Measurements from ENCODE around the gene EDC4.

The EDC4 gene

DNA sequence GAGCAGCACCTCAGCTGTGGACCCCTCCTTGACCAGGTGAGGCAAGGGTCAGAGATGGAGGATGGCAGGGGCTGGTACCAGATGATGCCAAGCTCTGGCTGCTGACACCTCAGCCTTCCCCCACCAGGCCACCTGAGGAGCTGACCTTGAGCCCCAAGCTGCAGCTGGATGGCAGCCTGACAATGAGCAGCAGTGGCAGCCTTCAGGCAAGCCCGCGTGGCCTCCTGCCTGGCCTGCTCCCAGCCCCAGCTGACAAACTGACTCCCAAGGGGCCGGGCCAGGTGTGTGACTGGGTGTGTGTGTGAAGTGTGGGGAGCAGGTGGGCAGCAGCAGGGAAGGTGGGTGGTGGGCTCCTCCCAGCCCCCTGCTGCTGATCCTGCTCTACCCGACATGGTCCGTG is 7.1 kb downstream of the EDC4 start:
- no peak for DNase-seq (ENCODE audit: low spot score)

DNA sequence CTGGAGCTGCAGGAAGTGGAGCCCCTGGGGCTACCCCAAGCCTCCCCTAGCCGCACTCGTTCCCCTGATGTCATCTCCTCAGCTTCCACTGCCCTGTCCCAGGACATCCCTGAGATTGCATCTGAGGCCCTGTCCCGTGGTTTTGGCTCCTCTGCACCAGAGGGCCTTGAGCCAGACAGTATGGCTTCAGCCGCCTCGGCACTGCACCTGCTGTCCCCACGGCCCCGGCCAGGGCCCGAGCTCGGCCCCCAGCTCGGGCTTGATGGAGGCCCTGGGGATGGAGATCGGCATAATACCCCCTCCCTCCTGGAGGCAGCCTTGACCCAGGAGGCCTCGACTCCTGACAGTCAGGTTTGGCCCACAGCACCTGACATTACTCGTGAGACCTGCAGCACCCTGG is 7.7 kb downstream of the EDC4 start:
- no peak for DNase-seq (ENCODE audit: low spot score)

DNA sequence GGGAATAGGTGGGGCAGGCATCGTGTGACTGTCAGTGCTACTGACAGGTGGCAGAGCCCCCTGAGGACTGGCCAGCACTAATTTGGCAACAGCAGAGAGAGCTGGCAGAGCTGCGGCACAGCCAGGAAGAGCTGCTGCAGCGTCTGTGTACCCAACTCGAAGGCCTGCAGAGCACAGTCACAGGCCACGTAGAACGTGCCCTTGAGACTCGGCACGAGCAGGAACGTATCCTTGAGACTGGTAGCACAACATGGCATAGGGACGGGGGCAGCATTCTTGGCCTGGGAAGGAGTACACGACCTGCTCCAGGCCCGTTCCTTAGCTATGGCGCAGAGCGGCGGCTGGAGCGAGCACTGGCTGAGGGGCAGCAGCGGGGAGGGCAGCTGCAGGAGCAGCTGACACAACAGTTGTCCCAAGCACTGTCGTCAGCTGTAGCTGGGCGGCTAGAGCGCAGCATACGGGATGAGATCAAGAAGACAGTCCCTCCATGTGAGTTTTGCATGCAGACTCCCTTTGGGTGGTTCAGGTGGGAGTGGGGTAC is 8.8 kb downstream of the EDC4 start:
- DNase-seq (ENCODE audit: low spot score), result no peak

DNA sequence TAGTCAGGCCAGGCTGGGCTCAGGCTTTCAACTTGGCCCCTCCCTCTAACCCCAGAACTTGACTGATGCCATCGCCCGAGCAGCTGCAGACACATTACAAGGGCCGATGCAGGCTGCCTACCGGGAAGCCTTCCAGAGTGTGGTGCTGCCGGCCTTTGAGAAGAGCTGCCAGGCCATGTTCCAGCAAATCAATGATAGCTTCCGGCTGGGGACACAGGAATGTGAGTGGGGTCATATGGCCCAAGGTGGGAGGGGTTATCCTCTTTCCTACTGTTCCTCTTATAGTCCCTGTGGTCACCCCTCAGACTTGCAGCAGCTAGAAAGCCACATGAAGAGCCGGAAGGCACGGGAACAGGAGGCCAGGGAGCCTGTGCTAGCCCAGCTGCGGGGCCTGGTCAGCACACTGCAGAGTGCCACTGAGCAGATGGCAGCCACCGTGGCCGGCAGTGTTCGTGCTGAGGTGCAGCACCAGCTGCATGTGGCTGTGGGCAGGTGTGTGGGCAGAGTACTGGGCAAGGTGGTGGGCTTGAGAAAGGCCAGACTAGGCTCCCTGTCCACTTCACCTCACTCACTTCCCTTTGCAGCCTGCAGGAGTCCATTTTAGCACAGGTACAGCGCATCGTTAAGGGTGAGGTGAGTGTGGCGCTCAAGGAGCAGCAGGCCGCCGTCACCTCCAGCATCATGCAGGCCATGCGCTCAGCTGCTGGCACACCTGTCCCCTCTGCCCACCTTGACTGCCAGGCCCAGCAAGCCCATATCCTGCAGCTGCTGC is 9.7 kb downstream of the EDC4 start:
- DNase-seq (ENCODE audit: low spot score), result peak; percentile 32

DNA sequence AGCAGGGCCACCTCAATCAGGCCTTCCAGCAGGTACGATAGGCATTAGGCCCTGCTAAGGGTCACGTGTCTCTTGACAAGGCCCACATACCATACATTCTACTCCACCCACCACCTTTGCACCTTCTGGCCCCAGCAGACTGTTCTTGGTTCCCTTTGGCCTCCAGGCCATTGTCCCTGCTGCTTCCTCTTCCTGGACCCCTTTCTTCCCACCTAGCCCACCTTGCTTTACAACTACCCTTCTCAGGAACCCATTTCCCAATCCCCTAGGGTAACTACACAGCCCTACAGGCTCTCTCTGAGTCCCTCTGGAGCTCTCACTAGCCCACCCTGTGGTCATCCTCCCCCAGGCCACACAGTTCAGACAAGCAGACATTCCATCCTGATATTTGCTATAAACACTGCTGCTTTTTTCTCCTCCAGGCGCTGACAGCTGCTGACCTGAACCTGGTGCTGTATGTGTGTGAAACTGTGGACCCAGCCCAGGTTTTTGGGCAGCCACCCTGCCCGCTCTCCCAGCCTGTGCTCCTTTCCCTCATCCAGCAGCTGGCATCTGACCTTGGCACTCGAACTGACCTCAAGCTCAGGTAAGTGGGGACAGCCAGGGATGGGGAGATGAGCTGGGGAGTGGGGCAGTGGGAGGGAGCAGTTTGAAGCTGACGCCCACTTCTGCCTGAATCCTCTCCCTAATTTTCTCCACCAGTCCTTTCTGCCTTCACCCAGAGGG is 10.5 kb downstream of the EDC4 start:
- DNase-seq (ENCODE audit: low spot score), result no peak

DNA sequence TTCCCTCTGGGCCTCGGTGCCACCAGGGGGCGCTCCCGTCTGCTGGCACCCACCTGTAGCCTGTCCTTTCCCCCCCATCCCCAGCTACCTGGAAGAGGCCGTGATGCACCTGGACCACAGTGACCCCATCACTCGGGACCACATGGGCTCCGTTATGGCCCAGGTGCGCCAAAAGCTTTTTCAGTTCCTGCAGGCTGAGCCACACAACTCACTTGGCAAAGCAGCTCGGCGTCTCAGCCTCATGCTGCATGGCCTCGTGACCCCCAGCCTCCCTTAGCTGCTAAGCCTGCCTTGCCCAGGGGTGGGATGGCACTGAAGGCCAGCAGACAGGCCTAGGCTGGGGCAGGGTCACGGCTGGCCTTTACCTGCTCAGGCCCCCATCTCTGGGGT is 11.0 kb downstream of the EDC4 start:
- DNase-seq (ENCODE audit: low spot score), result peak; percentile 81

DNA sequence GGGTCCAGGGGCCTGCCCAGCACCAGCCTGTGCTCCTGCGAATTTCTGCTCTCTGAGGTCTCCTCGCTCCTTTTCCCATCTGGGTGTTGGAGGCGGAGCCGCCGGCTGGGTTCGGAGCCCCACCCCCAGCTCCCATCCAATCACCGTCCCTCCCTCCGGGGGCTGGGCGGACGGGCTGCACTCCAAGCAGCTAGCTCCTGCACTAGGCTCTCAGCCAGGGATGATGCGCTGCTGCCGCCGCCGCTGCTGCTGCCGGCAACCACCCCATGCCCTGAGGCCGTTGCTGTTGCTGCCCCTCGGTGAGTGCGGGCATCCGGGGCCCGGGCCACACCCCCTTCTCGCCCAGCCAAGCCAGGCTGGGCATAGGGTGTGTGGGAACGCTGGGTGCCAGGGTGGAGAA is 11.8 kb downstream of the EDC4 start, which contains the start of gene NRN1L:
TSS of gene NRN1L (plus strand) at position 202 of the 400 bp plus-strand sequence. CDS start at position 221, 19 bp downstream.
- peak; percentile 98 for DNase-seq (ENCODE audit: low spot score)

DNA sequence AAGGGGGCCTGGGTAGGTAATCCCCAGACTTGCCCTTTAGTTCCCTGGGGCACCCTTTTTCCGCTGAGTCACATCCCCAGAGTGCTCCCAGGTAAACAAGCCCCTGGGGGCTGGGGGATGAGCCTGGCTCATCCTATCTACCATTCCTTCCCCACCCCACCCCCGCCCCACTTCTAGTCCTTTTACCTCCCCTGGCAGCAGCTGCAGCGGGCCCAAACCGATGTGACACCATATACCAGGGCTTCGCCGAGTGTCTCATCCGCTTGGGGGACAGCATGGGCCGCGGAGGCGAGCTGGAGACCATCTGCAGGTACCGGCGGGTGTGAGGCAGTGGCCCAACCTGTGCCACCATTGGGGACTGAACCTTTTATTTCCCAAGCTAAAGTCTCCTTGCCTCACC is 12.7 kb downstream of the EDC4 start:
- DNase-seq (ENCODE audit: low spot score), result no peak

DNA sequence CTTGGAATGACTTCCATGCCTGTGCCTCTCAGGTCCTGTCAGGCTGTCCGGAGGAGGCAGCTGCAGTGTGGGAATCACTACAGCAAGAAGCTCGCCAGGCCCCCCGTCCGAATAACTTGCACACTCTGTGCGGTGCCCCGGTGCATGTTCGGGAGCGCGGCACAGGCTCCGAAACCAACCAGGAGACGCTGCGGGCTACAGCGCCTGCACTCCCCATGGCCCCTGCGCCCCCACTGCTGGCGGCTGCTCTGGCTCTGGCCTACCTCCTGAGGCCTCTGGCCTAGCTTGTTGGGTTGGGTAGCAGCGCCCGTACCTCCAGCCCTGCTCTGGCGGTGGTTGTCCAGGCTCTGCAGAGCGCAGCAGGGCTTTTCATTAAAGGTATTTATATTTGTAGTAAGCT is 13.1 kb downstream of the EDC4 start:
- no peak for DNase-seq (ENCODE audit: low spot score)

DNA sequence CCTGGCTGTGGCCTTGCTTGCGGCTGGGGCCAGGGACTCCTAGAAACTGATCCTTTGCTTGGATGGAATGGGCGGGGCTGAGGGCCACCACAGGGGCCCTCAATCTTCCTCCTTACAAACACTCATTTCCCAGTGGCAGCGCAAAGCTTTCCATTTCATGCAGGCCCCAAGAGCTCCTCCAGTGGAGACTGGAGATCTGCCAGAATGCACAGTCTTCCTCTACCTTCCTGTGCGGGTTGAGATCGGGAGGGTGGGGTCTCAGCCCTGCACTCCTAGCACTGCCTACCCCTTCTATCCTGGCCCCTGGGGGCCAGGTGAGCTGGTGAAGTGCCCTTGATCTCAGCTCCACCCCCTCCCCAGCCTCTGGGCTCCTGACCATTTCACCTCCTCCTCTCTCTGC is 13.5 kb downstream of the EDC4 start:
- no peak for DNase-seq (ENCODE audit: low spot score)

DNA sequence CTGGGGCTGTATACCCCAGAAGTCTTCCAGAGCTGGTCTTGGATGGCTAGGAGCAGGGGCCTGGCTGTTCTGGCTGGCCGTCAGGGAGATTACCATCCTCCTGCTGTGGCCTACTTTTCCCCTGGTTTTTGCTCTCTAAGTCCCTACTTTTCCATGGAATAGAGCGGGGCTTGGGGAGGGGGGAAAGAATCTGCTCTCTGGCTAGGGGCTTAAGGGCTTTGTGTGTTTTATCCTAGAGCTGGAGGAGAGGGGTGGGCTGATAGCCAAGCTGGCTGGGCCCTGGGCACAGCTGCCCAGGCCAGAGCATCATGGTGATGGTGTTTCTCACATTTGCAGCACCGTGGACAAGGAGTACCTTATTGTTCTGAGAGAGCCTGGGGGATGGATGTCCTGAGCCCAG is 15.5 kb downstream of the EDC4 start:
- DNase-seq (ENCODE audit: low spot score), result no peak

DNA sequence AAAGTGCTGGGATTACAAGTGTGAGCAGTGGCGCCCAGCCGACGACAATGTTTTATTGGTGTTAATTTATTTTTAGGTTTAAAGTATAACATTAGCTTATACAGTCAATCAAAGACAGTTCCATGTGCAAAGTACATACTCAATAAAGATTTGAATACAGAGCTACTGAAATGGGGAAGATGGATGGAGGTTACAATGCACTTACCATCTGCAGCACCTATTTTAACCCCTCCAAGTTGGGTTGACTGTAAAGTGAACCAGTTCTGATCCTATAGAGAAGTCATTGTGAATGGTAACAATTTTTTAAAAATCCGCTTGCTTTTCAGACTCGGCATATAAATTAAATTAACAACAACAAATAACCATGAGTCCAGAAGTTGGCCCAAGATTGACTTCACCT is 19.5 kb downstream of the EDC4 start:
- no peak for DNase-seq (ENCODE audit: low spot score)

DNA sequence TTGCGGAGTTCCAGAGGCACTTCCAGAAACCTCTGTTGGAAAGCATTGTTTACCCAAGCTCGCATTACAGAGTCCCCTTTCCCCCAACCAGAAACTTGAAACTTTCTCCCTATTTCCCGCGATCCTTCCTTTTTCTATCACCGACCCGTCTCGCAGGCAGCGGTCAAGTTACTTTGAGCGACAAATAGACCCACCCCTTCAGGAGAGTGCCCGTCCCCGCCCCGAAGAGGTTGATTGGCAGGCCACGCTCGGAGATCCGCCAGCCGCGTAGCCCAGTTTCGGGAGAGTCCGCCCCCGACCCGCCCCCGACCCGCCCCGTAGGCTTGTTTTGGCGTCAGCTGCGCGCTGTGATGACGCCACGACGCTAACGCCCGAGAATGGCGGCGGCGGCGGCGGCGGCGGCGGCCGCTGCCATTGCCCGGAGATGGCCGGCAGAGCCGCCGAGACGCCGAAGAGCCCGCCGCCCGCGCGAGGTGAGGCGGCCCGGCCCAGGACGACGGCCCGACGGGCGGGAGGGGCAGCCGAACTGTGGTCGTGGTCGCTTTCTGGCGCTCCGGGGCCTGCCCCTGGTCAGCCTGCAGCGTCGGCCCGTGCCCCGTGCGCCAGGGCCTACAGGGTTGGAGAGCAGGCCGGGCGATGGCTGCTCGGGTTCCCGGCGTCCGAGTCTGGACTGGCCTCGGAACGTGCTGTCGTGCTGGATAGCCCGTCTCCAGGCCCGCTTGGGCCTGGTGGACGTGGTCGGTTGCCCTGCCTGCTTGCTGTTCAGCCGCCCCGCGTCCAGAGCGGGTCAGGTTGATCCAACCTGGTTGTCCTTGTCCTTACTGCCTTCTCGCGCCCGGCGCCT is 20.3 kb downstream of the EDC4 start, which contains the start of gene PSKH1:
TSS of gene PSKH1 (plus strand) at position 356 of the 844 bp plus-strand sequence. CDS start 15,496 bp downstream, outside the sequence.
- DNase-seq (ENCODE audit: low spot score), result peak; percentile 99

DNA sequence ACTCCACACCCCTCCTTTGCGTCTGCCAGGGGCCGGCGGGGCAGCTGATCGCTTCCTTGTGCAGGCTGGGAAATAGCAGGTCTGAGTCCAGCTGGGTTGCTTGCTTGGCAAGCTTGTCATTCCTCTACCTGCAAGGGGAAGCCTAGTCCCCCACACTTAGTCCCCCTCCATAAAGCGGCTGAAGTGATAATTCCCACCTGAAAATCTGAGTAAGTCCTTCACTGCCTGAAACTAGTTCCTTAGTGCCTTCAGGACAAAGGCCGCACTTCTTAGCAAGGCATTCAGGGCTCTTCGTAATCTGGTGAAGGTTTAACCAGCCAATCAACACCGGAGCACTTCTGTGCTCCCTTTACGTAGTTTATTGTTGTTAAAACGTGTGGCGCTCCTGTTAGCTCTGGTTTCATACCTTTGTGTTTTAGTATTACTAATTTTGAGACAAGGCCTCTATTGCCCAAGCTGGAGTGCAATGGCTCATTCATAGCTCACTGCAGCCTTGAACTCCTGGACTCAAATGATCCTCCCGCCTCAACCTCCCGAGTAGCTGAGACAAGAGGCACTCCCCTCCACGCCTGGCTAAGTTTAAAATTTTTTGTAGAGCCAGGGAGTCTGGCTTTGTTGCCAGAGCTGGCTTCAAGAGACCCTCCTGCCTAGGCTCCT is 21.0 kb downstream of the EDC4 start:
- DNase-seq (ENCODE audit: low spot score), result peak; percentile 38

DNA sequence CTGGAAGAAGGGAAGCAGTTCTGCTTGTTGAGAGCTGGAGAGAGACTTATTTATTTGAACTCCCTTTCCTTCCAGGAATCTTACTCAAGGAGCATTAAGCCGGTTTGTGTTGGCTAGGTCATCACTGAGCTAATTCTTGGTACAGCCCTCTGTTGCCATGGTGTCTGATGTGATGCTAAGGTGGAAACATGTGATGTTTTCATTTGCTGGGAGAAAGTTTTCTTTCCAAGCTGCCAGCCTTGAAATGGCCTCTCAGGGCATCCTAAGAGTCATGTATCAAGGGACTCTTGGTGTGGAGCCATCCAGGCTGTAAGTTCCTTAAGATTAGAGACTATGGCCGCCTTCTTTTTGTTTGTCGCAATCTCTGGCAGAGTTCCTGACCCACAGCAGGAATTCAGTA is 24.4 kb downstream of the EDC4 start:
- peak; percentile 60 for DNase-seq (ENCODE audit: low spot score)

DNA sequence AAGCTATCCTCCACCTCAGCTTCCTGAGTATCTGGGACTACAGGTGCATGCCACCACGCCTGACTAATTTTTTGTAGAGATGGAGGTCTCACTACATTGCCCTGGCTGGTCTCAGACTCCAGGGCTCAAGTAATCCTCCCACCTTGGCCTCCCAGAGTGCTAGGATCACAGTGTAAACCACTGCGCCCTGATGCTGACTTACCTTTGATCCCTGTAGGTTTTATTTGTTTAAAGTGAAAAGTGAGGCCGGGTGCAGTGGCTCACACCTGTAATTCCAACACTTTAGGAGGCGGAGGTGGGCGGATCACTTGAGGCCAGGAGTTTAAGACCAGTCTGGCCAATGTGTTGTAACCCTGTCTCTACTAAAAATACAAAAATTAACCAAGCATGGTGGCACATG is 28.9 kb downstream of the EDC4 start:
- DNase-seq (ENCODE audit: low spot score), result no peak

DNA sequence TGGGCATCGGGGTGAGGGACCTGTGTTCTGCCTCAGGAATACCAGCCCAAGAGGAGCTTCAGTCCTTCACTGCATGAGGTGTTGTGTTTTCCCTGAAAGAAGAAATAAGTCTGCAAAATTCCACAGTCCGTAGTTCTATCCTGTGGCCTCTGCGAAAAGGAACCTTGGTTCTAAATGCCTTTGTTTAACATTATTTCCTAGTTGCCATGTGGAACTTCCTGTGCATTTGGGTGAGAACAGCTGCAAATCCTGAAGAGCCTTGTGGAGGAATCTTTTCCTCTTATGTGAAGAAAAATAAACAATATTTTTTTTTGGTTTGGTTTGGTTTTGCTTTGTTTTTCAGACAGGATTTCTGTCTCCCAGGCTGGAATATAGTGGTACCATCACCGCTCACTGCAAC is 30.0 kb downstream of the EDC4 start:
- no peak for DNase-seq (ENCODE audit: low spot score)

DNA sequence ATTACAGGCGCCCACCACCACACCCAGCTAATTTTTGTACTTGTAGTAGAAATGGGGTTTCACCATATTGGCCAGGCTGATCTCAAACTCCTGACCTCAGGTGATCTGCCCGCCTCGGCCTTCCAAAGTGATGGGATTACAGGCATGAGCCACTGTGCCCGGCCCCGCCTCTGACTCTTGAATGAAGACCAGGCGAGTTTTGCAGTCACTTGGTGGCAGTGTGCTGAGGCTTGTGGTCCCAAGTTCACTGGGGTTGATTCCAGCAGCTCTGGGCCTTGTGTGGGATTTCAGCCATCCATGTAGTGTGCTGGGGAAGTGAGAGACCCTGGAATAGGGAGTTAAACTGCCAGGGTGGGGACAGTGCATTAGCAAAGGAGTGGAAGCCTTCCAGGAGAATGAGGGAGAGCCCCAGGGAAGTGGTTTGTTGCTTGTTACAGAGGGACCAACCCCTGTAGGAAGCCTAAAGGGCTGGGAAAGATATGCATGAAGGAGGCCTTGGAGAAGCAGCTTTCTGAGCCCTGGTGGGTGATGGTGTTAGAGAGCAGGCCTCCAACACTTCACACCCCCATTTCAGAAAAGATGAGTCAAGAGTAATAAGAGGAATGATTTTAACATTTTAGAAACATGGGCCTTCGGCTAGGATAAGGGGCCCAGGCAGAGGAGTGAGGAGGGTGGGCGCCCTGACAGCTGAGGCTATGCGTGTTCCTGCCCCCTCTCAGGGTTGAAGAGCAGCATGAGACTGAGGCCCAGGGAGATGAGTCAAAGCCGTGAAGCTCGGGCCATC is 34.7 kb downstream of the EDC4 start:
- DNase-seq (ENCODE audit: low spot score), result no peak

DNA sequence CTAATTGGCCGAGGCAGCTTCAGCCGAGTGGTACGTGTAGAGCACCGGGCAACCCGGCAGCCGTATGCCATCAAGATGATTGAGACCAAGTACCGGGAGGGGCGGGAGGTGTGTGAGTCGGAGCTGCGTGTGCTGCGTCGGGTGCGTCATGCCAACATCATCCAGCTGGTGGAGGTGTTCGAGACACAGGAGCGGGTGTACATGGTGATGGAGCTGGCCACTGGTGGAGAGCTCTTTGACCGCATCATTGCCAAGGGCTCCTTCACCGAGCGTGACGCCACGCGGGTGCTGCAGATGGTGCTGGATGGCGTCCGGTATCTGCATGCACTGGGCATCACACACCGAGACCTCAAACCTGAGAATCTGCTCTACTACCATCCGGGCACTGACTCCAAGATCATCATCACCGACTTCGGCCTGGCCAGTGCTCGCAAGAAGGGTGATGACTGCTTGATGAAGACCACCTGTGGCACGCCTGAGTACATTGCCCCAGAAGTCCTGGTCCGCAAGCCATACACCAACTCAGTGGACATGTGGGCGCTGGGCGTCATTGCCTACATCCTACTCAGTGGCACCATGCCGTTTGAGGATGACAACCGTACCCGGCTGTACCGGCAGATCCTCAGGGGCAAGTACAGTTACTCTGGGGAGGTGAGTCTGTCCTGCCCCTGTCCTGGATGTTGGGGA is 36.3 kb downstream of the EDC4 start:
- no peak for DNase-seq (ENCODE audit: low spot score)

DNA sequence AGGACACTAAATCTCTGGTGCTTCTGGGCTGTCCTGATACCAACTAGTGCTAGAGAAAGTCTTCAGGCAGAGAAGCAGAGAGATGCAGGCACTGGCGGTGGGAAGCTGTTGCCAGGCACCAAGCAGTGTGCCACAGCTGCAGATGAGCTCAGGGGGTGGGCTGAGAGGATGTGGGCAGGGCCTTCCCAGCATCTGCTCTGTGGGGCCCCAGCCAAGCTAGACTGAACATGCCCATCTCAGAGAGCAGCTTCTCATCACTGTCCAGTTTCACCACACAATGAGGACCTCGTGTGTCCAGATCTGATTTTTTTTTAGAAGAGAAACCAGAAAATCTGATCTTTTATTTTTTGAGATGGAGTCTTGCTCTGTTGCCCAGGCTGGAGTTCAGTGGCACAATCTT is 37.3 kb downstream of the EDC4 start:
- DNase-seq (ENCODE audit: low spot score), result no peak

Measured in AG08396 (cell line).